Mucosa of descending colon (tissue), 3 donors: ENCODE results near the gene RABIF. TPM values are rescaled to one million over a fixed set of nuclear protein-coding genes. Genes with fewer than 3 reads are reported as not detected.

Experiments used
- ATAC-seq: fragments of 200-7000 bp; cut with Tn5 transposase; one replicate; pipeline ENCODE4 v1.9.1; 2020; ENCODE audit warnings: mild to moderate bottlenecking, moderate library complexity
- DNase-seq, 3 donors: peaks; one replicate each; pipeline ENCODE4 v3.0.0-alpha.2; 2020
- H3K36me3 ChIP-seq: fragments of 200-600 bp; one replicate; pipeline ENCODE4 v1.8.0; 2021; ENCODE audit warnings: low read depth, mild to moderate bottlenecking
- H3K4me1 ChIP-seq: fragments of 200-600 bp; one replicate; pipeline ENCODE4 v1.8.0; 2021; ENCODE audit warnings: low read depth, mild to moderate bottlenecking
- H3K4me3 ChIP-seq: fragments of 200-600 bp; one replicate; pipeline ENCODE4 v1.8.0; 2021; ENCODE audit warnings: mild to moderate bottlenecking
- H3K9me3 ChIP-seq: fragments of 200-600 bp; one replicate; pipeline ENCODE4 v1.8.0; 2021; ENCODE audit warnings: mild to moderate bottlenecking
- CTCF ChIP-seq: fragments of 200-600 bp; IDR thresholded peaks from one replicate; pipeline ENCODE4 v1.8.0; 2022; ENCODE audit warnings: antibody characterized with exemption, mild to moderate bottlenecking
- intact Hi-C, 2 donors: fragments of 100-400 bp; cut with DNase I in 1 of 2; cut with micrococcal nuclease in 1 of 2; formaldehyde crosslinking; loops; one replicate each; pipeline versions ENCODE4 v1.11.0 to v1.11.1; 2022; cut with DNase I, micrococcal nuclease
- total RNA-seq, 3 donors: library from RNA; stranded (reverse); fragmentation: NEBNext Ultra II Directional in 2 of 3; extraction: Animal tissue kit (Norgen Biotek cat#: 25700) in 2 of 3; gene quantifications; one replicate each; pipeline versions ENCODE4 v1.2.1 to v1.2.4, GENCODE V29; 2021 to 2023
- donor health status: DM: no; HTN: no; CAD: no; lungs with moderate emphysema.
- donor health status: DM: no; HTN: no; CAD: no.
- donor health status: DM: no; HTN: yes; CAD: no.

RABIF gene
- total RNA-seq, 3 donors from 2014 or later, result 11.7 to 14.7 (median 11.9) TPM

GRCh38 chr1:202850593-202851362 lies 38.2 kb downstream of the RABIF start:
- DNase-seq, result no peak
- Histone ChIP-seq H3K4me3 (no peak overlapping the region), H3K4me1 (peaks cover 4% of the 10 kb centered on the region), H3K36me3 (no peaks in the 10 kb centered on the region), H3K9me3 (no peaks in the 10 kb centered on the region)
- no peak for ATAC-seq
- intact Hi-C loops, result no loop called here
- TF ChIP-seq CTCF, result no peak

- ATAC-seq, result no peak
- intact Hi-C loops, result no loop called here
- no peaks in the 10 kb centered on the region for H3K4me1 ChIP-seq
Measured at GRCh38 chr1:202848191-202848542, 40.8 kb downstream of the RABIF start.

GRCh38 chr1:202844935-202845334 lies 44.0 kb downstream of the RABIF start:
- Histone ChIP-seq H3K4me3 (no peak overlapping the region), H3K36me3 (no peaks in the 10 kb centered on the region), H3K4me1 (no peaks in the 10 kb centered on the region), H3K9me3 (no peaks in the 10 kb centered on the region)
- intact Hi-C loops, result no loop called here
- DNase-seq (no peak), ATAC-seq (no peak)
- no peak for TF ChIP-seq CTCF

More at GRCh38 chr1:202848191-202848542, 40.8 kb downstream of the RABIF start:
- no peak overlapping the region for H3K4me3 ChIP-seq
- no peaks in the 10 kb centered on the region for H3K36me3 ChIP-seq
- DNase-seq, result no peak
- no peaks in the 10 kb centered on the region for H3K9me3 ChIP-seq
- TF ChIP-seq CTCF, result no peak

GRCh38 chr1:202844259-202844658 lies 44.7 kb downstream of the RABIF start:
- H3K4me1 ChIP-seq, result no peaks in the 10 kb centered on the region
- DNase-seq, result no peak
- H3K36me3 ChIP-seq, result no peaks in the 10 kb centered on the region
- H3K9me3 ChIP-seq, result no peaks in the 10 kb centered on the region
- intact Hi-C loops, result no loop called here
- no peak overlapping the region for H3K4me3 ChIP-seq
- no peak for ATAC-seq
- TF ChIP-seq CTCF, result no peak

- DNase-seq, result no peak
- Histone ChIP-seq H3K4me3 (no peak overlapping the region), H3K36me3 (no peaks in the 10 kb centered on the region), H3K4me1 (no peaks in the 10 kb centered on the region), H3K9me3 (no peaks in the 10 kb centered on the region)
- no peak for ATAC-seq
- TF ChIP-seq CTCF, result no peak
- intact Hi-C loops, result no loop called here
Measured at GRCh38 chr1:202843081-202843480, 45.9 kb downstream of the RABIF start.
